K562 (cell line): ENCODE measurements around the gene PLEKHA5.

Source experiments
- CHD2 ChIP-seq: IDR thresholded peaks from 2 replicates; pipeline ENCODE4 v1.6.1; 2011; ENCODE audit warnings: low read depth, low read length
- EHMT2 ChIP-seq: fragments of 450-650 bp; IDR thresholded peaks from 2 replicates; pipeline ENCODE4 v1.6.1; 2018; ENCODE audit warnings: antibody characterized with exemption
- JUND ChIP-seq, 2 experiments: IDR thresholded peaks; 2 replicates in 1 of 2; 3 replicates in 1 of 2; pipeline ENCODE4 v1.6.1; 2011; ENCODE audit warnings: borderline replicate concordance in 2 of 2, low read depth in 2 of 2, low read length in 2 of 2, improper control_type of control experiment in 1 of 2, missing biosample characterization in 1 of 2, missing genetic modification characterization in 1 of 2, missing genetic modification reagents in 1 of 2
- MXI1 ChIP-seq: IDR thresholded peaks from 2 replicates; pipeline ENCODE4 v1.6.1; 2011; ENCODE audit warnings: low read depth, mild to moderate bottlenecking, improper control_type of control experiment, low read length
- YY1 ChIP-seq, 3 experiments: IDR thresholded peaks; 2 replicates each; pipeline ENCODE4 v1.6.1; 2011; ENCODE audit warnings: low read length in 2 of 3, mild to moderate bottlenecking in 2 of 3, moderate library complexity in 2 of 3, borderline replicate concordance in 1 of 3, control low read depth in 1 of 3, low read depth in 1 of 3; ENCODE audit not compliant: insufficient read depth in 3 of 3, insufficient replicate concordance in 2 of 3, control insufficient read depth in 1 of 3, insufficient read length in 1 of 3; ENCODE audit errors: extremely low read depth in 1 of 3
- ZC3H4 ChIP-seq: sonication (generic); formaldehyde crosslinking; IDR thresholded peaks from 2 replicates; pipeline ENCODE4 v1.9.0; 2021; ENCODE audit warnings: missing genetic modification reagents, borderline replicate concordance
- ZNF184 ChIP-seq: sonication (generic); formaldehyde crosslinking; IDR thresholded peaks from 2 replicates; pipeline ENCODE4 v1.5.0; 2020; ENCODE audit warnings: missing genetic modification reagents
- TF ChIP-seq, protein P1 (sequence below), 3 experiments: IDR thresholded peaks in 2 of 3; conservative IDR thresholded peaks in 1 of 3; 2 replicates each; pipeline ENCODE4 v1.5.1; 2011 to 2012; ENCODE audit warnings: low read length in 3 of 3, mild to moderate bottlenecking in 3 of 3, control low read depth in 2 of 3, improper control_type of control experiment in 1 of 3, inconsistent platforms in 1 of 3, low read depth in 1 of 3, mixed read lengths in 1 of 3, moderate library complexity in 1 of 3; ENCODE audit not compliant: insufficient read depth in 2 of 3

- TF ChIP-seq, protein P1, sequence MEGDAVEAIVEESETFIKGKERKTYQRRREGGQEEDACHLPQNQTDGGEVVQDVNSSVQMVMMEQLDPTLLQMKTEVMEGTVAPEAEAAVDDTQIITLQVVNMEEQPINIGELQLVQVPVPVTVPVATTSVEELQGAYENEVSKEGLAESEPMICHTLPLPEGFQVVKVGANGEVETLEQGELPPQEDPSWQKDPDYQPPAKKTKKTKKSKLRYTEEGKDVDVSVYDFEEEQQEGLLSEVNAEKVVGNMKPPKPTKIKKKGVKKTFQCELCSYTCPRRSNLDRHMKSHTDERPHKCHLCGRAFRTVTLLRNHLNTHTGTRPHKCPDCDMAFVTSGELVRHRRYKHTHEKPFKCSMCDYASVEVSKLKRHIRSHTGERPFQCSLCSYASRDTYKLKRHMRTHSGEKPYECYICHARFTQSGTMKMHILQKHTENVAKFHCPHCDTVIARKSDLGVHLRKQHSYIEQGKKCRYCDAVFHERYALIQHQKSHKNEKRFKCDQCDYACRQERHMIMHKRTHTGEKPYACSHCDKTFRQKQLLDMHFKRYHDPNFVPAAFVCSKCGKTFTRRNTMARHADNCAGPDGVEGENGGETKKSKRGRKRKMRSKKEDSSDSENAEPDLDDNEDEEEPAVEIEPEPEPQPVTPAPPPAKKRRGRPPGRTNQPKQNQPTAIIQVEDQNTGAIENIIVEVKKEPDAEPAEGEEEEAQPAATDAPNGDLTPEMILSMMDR (IDR thresholded peaks at IDR 0.05 in 2 of 3, conservative IDR thresholded peaks at IDR 0.05 in 1 of 3; ENCODE audit: insufficient read depth in 2 of 3, low read depth in 1 of 3, low read length in 3 of 3) = no peak
- TF ChIP-seq MXI1 = no peak
- no peak for TF ChIP-seq JUND (IDR thresholded peaks at IDR 0.05; ENCODE audit: borderline replicate concordance, low read depth, low read length)
- TF ChIP-seq JUND (tag; IDR thresholded peaks at IDR 0.05; ENCODE audit: borderline replicate concordance, low read depth, low read length) = no peak
- TF ChIP-seq ZNF184 = no peak
- TF ChIP-seq ZC3H4 (CRISPR knock-in tag) = no peak
- TF ChIP-seq YY1 (IDR thresholded peaks at IDR 0.05; ENCODE audit: borderline replicate concordance in 1 of 3, control insufficient read depth in 1 of 3, extremely low read depth in 1 of 3, insufficient read depth in 3 of 3, insufficient read length in 1 of 3, insufficient replicate concordance in 2 of 3, low read depth in 1 of 3, low read length in 2 of 3) = no peak
- no peak for TF ChIP-seq CHD2
- no peak for TF ChIP-seq EHMT2
Observed at GRCh38 chr12:19245666-19246065, 116.1 kb downstream of the PLEKHA5 start.
